ENCODE data around the gene SAPCD2. TPM values are rescaled to one million over a fixed set of nuclear protein-coding genes. Genes with fewer than 3 reads are reported as not detected.
A peak's percentile ranks its signal among the peaks of the same experiment; 100 is the strongest.

SAPCD2 gene
- total RNA-seq, 1 experiment from 2014 or later = 29.8 TPM

DNA sequence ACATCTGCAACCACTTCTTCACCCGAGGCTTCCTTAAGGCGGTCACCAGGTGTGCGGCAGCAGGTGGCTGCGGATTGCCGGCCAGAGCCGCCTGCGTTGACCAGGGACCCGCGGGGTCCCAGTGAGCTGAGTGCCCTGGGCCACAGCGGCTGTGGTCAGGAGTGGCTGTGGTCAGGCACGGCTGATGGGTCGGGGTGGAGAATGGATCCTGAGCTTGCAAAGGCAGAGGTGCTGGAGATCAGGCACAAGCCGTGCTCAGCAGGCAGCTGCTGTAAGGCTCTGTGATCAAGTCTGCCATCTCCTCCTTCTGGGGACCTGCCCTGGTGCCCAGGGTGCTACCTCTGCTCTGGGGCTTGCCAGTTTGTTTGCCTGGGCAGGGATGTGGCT, 9.0 kb upstream of the SAPCD2 start:
- H3K56ac ChIP-seq (ENCODE audit: insufficient read length, low read depth, low read length) = no peak overlapping the region
- Mint-ChIP-seq H3K4me1 (peaks cover 18 to 31% of the 10 kb centered on the region in 2 experiments), H3K9me3 (no peaks in the 10 kb centered on the region; a peak in 1 of 5 replicates), H3K27me3 (ENCODE audit: low read depth) (peaks cover 44% of the 10 kb centered on the region), H3K4me3 (peak overlapping the region in 1 of 2 experiments; percentile 68; a peak in 1 of 5 replicates), H3K27ac (no peak overlapping the region), H3K36me3 (ENCODE audit: insufficient read depth in 1 of 3, low read depth in 3 of 3) (no peaks in the 10 kb centered on the region; a peak in 1 of 7 replicates)
- H3K27me3 ChIP-seq (ENCODE audit: insufficient read depth, low read length) = peaks cover 7% of the 10 kb centered on the region; the same call in 1 of the 2 replicates
- no peak overlapping the region for H4K8ac ChIP-seq (replicated peaks; ENCODE audit: insufficient read length, low read depth, low read length)
- no peaks in the 10 kb centered on the region for H3K79me1 ChIP-seq (ENCODE audit: insufficient read depth, low read depth, low read length, poor library complexity, severe bottlenecking)
- H4K5ac ChIP-seq (ENCODE audit: insufficient read length, low read depth, low read length) = no peak overlapping the region
- H3K14ac ChIP-seq (ENCODE audit: insufficient read depth, low read length) = no peak overlapping the region; the same call in 1 of the 2 replicates
- no peak overlapping the region for H2AFZ ChIP-seq (ENCODE audit: low read length)
- peak overlapping the region; percentile 77 for H3K4me2 ChIP-seq (ENCODE audit: insufficient read depth, insufficient read length, low read length)
- H3K23me2 ChIP-seq (ENCODE audit: insufficient read length, low read depth, low read length, poor library complexity, severe bottlenecking) = peaks cover 17% of the 10 kb centered on the region
- H2BK5ac ChIP-seq (ENCODE audit: insufficient read length, low read length) = no peak overlapping the region
- no CpG with 5 or more reads among the region's 13 CpGs for WGBS (ENCODE audit: extremely low coverage, insufficient read length, low lambda C conversion rate)
- H4K91ac ChIP-seq (ENCODE audit: insufficient read length, low read depth, low read length) = no peak overlapping the region
- DNase-seq = no peak
- no peak overlapping the region for H3K4ac ChIP-seq (ENCODE audit: low read depth, low read length)
- H2BK12ac ChIP-seq (ENCODE audit: insufficient read length, low read depth, low read length) = no peak overlapping the region
- no peak overlapping the region for H3K18ac ChIP-seq (ENCODE audit: insufficient read length, low read depth, low read length)
- no peaks in the 10 kb centered on the region for H3K9me3 ChIP-seq (ENCODE audit: control insufficient read depth, low read depth, low read length)
- no peak overlapping the region for H2AK5ac ChIP-seq (ENCODE audit: insufficient read length, low read length)
- H2BK20ac ChIP-seq (ENCODE audit: low read depth, low read length, poor library complexity, severe bottlenecking) = no peak overlapping the region
- no peak overlapping the region for H3T11ph ChIP-seq (ENCODE audit: low read length)
- no peak overlapping the region; the same call in 1 of the 2 replicates for H2BK15ac ChIP-seq (ENCODE audit: low read depth, low read length)
- TF ChIP-seq, protein P1, sequence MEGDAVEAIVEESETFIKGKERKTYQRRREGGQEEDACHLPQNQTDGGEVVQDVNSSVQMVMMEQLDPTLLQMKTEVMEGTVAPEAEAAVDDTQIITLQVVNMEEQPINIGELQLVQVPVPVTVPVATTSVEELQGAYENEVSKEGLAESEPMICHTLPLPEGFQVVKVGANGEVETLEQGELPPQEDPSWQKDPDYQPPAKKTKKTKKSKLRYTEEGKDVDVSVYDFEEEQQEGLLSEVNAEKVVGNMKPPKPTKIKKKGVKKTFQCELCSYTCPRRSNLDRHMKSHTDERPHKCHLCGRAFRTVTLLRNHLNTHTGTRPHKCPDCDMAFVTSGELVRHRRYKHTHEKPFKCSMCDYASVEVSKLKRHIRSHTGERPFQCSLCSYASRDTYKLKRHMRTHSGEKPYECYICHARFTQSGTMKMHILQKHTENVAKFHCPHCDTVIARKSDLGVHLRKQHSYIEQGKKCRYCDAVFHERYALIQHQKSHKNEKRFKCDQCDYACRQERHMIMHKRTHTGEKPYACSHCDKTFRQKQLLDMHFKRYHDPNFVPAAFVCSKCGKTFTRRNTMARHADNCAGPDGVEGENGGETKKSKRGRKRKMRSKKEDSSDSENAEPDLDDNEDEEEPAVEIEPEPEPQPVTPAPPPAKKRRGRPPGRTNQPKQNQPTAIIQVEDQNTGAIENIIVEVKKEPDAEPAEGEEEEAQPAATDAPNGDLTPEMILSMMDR (conservative IDR thresholded peaks at IDR 0.05) = no peak
- H3K79me2 ChIP-seq (ENCODE audit: insufficient read depth, low read length) = no peaks in the 10 kb centered on the region
- H3K23ac ChIP-seq (ENCODE audit: insufficient read length, low read depth, low read length) = no peak overlapping the region
- no peak overlapping the region for H2BK120ac ChIP-seq (ENCODE audit: low read depth, low read length, poor library complexity, severe bottlenecking)
- no peak overlapping the region for H3K27ac ChIP-seq (ENCODE audit: insufficient read length, low read depth, low read length)
- peaks cover 3% of the 10 kb centered on the region; the same call in 1 of the 2 replicates for H3K4me1 ChIP-seq (ENCODE audit: insufficient read depth, low read length)
- H4K20me1 ChIP-seq (ENCODE audit: control insufficient read depth, insufficient read depth, insufficient read length) = peaks cover 3% of the 10 kb centered on the region
- no peak overlapping the region for H3K9ac ChIP-seq (ENCODE audit: extremely low read depth, insufficient read length, low read length)

All from H9 (cell line).